Uterus (tissue), 2 donors: ENCODE measurements around the gene SOX5.

Source experiments
- POLR2A ChIP-seq, 2 donors: fragments of 450-650 bp; IDR thresholded peaks; one replicate each; pipeline ENCODE4 v1.6.1; 2016; ENCODE audit warnings: antibody characterized with exemption in 2 of 2, mild to moderate bottlenecking in 1 of 2, moderate library complexity in 1 of 2
- TF ChIP-seq, protein P1 (sequence below), 4 experiments: fragments of 200-600 bp in 2 of 4; fragments of 450-650 bp in 2 of 4; sonication (generic) in 2 of 4; IDR thresholded peaks; one replicate each; pipeline ENCODE4 v1.5.1; 2016 to 2019; ENCODE audit warnings: antibody characterized with exemption in 4 of 4, mild to moderate bottlenecking in 2 of 4, moderate library complexity in 1 of 4

DNA sequence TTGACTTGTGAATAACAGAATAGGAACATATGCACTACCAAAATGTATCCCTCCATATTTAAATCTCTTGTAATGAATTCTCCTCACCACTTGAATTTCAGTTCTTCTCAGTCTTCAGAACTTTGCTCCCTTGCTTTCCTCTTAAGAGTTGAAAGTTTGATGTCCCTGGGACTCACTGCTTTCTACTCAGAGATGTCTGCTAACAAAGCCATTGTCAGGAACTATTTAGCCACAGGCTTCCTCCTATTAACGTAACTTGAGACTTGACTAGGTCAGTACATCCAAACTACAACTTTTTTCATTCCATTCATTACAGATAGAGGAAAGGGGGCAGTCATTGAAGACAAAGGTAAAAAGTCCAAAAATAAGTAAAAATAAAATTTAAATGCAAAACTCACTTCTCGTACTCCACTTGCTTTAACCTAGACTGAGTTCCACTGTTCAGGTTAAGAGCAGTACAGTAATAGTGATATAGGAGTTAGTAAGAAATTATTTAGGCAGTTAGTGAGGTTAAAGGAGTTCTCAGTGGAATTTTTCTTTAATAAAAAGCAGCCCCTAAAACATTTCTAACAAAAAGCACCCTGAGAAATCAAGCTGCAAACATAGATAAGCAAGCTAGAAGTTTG is 364.2 kb downstream of the SOX5 start:
- TF ChIP-seq, protein P1, sequence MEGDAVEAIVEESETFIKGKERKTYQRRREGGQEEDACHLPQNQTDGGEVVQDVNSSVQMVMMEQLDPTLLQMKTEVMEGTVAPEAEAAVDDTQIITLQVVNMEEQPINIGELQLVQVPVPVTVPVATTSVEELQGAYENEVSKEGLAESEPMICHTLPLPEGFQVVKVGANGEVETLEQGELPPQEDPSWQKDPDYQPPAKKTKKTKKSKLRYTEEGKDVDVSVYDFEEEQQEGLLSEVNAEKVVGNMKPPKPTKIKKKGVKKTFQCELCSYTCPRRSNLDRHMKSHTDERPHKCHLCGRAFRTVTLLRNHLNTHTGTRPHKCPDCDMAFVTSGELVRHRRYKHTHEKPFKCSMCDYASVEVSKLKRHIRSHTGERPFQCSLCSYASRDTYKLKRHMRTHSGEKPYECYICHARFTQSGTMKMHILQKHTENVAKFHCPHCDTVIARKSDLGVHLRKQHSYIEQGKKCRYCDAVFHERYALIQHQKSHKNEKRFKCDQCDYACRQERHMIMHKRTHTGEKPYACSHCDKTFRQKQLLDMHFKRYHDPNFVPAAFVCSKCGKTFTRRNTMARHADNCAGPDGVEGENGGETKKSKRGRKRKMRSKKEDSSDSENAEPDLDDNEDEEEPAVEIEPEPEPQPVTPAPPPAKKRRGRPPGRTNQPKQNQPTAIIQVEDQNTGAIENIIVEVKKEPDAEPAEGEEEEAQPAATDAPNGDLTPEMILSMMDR (IDR thresholded peaks at IDR 0.05) = no peak
- no peak for TF ChIP-seq POLR2A (IDR thresholded peaks at IDR 0.05)
